Spinal cord (tissue), 10 donors: ENCODE data around the gene SCN10A. TPM values are rescaled to one million over a fixed set of nuclear protein-coding genes. Genes with fewer than 3 reads are reported as not detected.
A peak's percentile ranks its signal among the peaks of the same experiment; 100 is the strongest.

Experiments
- DNase-seq, 6 donors: peaks; one replicate each; pipeline versions ENCODE4 v3.0.0 to v3.0.0-alpha.2; 2013 to 2015; ENCODE audit warnings: low spot score in 6 of 6, low read depth in 4 of 6
- H3K27ac ChIP-seq: one replicate; pipeline ENCODE4 v1.5.1; 2013; ENCODE audit warnings: low read depth, low read length, control low read depth
- H3K27me3 ChIP-seq: one replicate; pipeline ENCODE4 v1.6.1; 2013; ENCODE audit warnings: low read length; ENCODE audit not compliant: control insufficient read depth, insufficient read depth
- H3K36me3 ChIP-seq: one replicate; pipeline ENCODE4 v1.6.1; 2013; ENCODE audit warnings: low read length; ENCODE audit not compliant: control insufficient read depth, insufficient read depth
- H3K4me1 ChIP-seq: one replicate; pipeline ENCODE4 v1.6.1; 2013; ENCODE audit warnings: low read length; ENCODE audit not compliant: control insufficient read depth, insufficient read depth
- H3K4me3 ChIP-seq: one replicate; pipeline ENCODE4 v1.5.1; 2013; ENCODE audit warnings: low read depth, low read length, control low read depth
- H3K9me3 ChIP-seq: one replicate; pipeline ENCODE4 v1.6.1; 2013; ENCODE audit warnings: low read length; ENCODE audit not compliant: control insufficient read depth, insufficient read depth
- WGBS: methylation state at CpG from one replicate; pipeline ENCODE4 v1.1.5; 2013; ENCODE audit warnings: missing lambda C conversion rate; ENCODE audit not compliant: insufficient coverage; 5-methylcytosine and 5-hydroxymethylcytosine counted together
- polyA plus RNA-seq, 2 donors: library from polyadenylated mRNA; unstranded; fragments of 120-200 nt; gene quantifications; one replicate each; pipeline ENCODE4 v1.2.1, GENCODE V29; 2013; ENCODE audit not compliant: insufficient read length in 2 of 2
- total RNA-seq, 2 donors: library from RNA; depleted of rRNA in 1 of 2; stranded (reverse); fragments of 120-200 nt in 1 of 2; fragments of >200 nt in 1 of 2; gene quantifications; one replicate each; pipeline versions ENCODE4 v1.2.3 to v1.2.4, GENCODE V29; 2013 to 2014
- donor health status: healthy.

Gene SCN10A
- total and polyA plus RNA-seq, 4 donors, result 0.03 to 9.2 (median 0.08) TPM

- WGBS, result 17% methylated on average over 1 of the region's 2 CpGs
- no peaks in the 10 kb centered on the region for H3K27me3 ChIP-seq
- H3K27ac ChIP-seq, result no peak overlapping the region
- no peak for DNase-seq
- H3K36me3 ChIP-seq, result no peaks in the 10 kb centered on the region
- no peak overlapping the region for H3K4me3 ChIP-seq
- H3K4me1 ChIP-seq, result no peaks in the 10 kb centered on the region
- H3K9me3 ChIP-seq, result no peaks in the 10 kb centered on the region
These were observed 128.7 kb downstream of the SCN10A start for GRCh38 chr3:38687321-38687720.

DNA sequence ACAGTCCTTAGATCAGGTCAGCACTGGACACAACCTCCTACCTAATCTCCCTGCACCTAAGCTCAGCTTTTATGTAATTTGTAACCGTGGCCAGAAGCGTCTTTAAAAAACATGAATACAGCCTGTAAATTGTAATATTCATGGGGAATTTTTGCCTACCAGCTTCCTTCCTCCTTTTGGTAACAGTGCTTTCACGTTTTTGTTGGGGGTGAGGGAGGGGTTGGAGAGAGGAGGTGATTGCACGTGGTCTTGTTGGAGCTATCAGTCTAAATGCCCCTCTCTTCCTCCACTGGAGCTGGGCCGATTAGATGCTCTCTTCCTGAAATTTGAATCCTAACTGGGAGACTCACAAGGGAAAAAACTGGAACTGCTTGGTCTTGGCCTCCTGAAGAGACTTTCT is 131.5 kb downstream of the SCN10A start:
- 58% methylated on average over 1 of the region's 5 CpGs for WGBS

GRCh38 chr3:38669668-38670067 is 146.3 kb downstream of the SCN10A start:
- H3K9me3 ChIP-seq, result no peaks in the 10 kb centered on the region
- H3K27ac ChIP-seq, result no peak overlapping the region
- WGBS, result no CpG with 5 or more reads among the region's 4 CpGs
- no peak for DNase-seq
- no peaks in the 10 kb centered on the region for H3K4me1 ChIP-seq
- no peaks in the 10 kb centered on the region for H3K27me3 ChIP-seq
- H3K4me3 ChIP-seq, result no peak overlapping the region
- H3K36me3 ChIP-seq, result no peaks in the 10 kb centered on the region

More for the DNA sequence above, 131.5 kb downstream of the SCN10A start:
- no peak for DNase-seq
- H3K9me3 ChIP-seq, result no peaks in the 10 kb centered on the region
- H3K36me3 ChIP-seq, result no peaks in the 10 kb centered on the region
- no peaks in the 10 kb centered on the region for H3K4me1 ChIP-seq
- no peak overlapping the region for H3K4me3 ChIP-seq
- H3K27ac ChIP-seq, result no peak overlapping the region
- H3K27me3 ChIP-seq, result no peaks in the 10 kb centered on the region

DNA sequence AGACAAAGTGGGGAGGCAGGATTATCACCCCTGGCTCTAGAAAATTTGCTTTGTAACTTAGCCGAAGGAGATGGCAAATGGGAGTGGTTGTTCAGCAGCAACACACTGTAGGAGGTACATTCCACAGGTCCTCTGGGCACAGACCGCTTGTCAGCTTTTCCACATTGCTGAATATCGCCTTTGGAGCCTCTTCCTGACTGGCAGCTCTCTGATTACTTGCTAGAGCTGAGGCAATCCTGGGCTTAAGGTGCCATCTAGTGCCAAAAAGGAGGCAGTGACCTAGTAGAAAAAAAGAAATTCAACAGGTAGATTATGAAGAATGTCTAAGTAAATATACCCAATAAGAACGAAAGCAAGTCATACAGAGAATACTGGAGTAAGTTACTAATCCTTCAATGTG is 153.5 kb downstream of the SCN10A start:
- Histone ChIP-seq H3K4me3 (no peak overlapping the region), H3K9me3 (no peaks in the 10 kb centered on the region), H3K27ac (no peak overlapping the region), H3K36me3 (no peaks in the 10 kb centered on the region), H3K27me3 (peaks cover 15% of the 10 kb centered on the region), H3K4me1 (no peaks in the 10 kb centered on the region)
- peak in 2 of 6 donors; percentile 17 to 50 for DNase-seq
- WGBS, result 29% methylated on average over 3 of the region's 4 CpGs

DNA sequence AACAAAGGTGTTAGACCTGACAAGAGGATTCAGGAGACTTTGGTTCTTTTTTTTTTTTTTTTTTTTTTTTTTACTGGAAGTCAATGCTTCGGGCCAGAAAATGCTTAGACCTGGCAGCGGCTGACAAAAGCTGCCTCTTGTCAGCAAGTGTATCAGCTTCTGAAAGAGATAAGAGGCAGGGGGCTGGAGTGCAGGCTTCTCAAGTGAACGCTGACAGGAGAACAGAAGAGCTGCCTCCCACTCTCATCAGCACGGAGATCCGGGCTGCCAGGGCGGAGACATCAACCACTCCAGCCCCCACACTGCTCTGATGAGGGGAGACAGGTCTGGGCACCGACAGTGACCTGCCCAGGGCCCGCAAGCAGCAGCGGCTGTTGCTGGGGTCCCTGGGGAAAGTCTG is 157.2 kb downstream of the SCN10A start:
- Histone ChIP-seq H3K9me3 (no peaks in the 10 kb centered on the region), H3K36me3 (no peaks in the 10 kb centered on the region), H3K4me3 (no peak overlapping the region), H3K27ac (no peak overlapping the region), H3K4me1 (peaks cover 4% of the 10 kb centered on the region), H3K27me3 (peaks cover 18% of the 10 kb centered on the region)
- WGBS, result 25% methylated on average over 8 of the region's 9 CpGs
- peak in 1 of 6 donors; percentile 26 for DNase-seq

- no peaks in the 10 kb centered on the region for H3K36me3 ChIP-seq
- peaks cover 22% of the 10 kb centered on the region for H3K27me3 ChIP-seq
- WGBS, result 65% methylated on average over 5 of the region's 5 CpGs
- DNase-seq, result no peak
- peaks cover 4% of the 10 kb centered on the region for H3K4me1 ChIP-seq
- H3K4me3 ChIP-seq, result no peak overlapping the region
- H3K9me3 ChIP-seq, result no peaks in the 10 kb centered on the region
- no peak overlapping the region for H3K27ac ChIP-seq
These were observed 158.6 kb downstream of the SCN10A start for GRCh38 chr3:38657369-38657768.

GRCh38 chr3:38655708-38656300 is 160.2 kb downstream of the SCN10A start:
- H3K27ac ChIP-seq, result no peak overlapping the region
- H3K27me3 ChIP-seq, result peaks cover 28% of the 10 kb centered on the region
- H3K9me3 ChIP-seq, result no peaks in the 10 kb centered on the region
- H3K4me1 ChIP-seq, result peaks cover 10% of the 10 kb centered on the region
- H3K4me3 ChIP-seq, result no peak overlapping the region
- DNase-seq, result peak in 5 of 6 donors; percentile 19 to 88 (median 40)
- H3K36me3 ChIP-seq, result no peaks in the 10 kb centered on the region
- WGBS, result 43% methylated on average over 1 of the region's 7 CpGs

DNA sequence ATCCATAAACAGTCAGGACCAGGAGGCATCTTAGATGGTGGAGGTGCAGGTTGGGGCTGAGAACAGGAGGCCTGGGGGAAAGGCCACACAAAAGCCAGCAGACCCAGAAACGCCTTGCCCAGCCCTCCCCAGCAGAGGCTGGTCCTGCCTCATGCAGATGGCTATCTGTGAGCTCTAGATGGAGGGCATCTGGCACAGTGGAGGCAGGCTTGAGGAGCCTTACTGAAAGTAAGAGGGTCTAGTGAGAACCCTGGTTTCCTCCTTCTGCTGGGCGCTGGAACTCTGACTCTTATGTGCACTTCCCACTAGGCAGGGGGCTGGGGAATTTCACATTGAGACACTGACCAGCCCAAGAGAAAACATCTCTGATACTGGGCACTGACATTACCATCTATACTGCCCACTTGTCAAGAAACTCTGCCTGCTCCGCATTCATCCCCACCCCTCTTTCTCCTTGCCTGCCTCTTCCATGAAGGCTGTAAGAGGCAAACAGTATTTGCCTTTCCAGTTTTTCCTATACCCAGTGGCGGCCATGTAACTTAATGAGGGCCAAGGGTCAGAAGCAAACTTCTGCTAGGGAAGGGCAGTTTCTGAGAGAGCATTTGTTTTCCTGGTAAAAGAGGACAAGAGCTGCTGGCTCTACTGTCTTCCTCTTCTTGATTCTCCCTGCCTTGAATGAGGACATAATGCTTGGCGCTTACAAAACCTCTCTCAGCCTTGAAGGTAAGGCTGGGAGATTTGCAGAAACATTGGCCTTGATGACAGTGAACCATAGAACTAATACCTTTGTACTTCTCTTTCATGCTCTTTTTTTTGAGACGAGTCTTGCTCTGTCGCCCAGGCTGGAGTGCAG is 162.1 kb downstream of the SCN10A start:
- Histone ChIP-seq H3K27ac (no peak overlapping the region), H3K9me3 (no peaks in the 10 kb centered on the region), H3K4me3 (no peak overlapping the region), H3K36me3 (no peaks in the 10 kb centered on the region), H3K4me1 (peaks cover 18% of the 10 kb centered on the region), H3K27me3 (peaks cover 33% of the 10 kb centered on the region)
- WGBS, result 93% methylated on average over 5 of the region's 7 CpGs
- no peak for DNase-seq

DNA sequence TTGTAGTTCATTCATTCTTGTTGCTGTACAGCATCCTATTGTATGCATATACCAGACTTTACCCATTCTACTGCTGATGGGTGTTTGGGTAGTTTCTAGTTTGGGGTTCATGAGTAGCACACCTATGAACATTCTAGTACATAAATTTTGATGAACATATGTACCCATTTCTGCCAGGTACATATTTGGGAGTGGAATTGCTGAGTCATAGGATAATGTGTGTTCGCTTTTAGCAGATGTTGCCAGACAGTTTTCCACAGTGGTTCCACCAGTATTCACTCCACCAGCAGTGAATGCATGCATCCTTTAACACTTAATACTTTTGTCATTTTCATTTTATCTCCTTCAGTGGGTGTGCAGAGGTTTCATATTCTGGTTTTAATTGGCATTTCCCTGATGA is 163.1 kb downstream of the SCN10A start:
- Histone ChIP-seq H3K4me1 (peaks cover 25% of the 10 kb centered on the region), H3K27me3 (peaks cover 37% of the 10 kb centered on the region), H3K27ac (no peak overlapping the region), H3K4me3 (no peak overlapping the region), H3K36me3 (no peaks in the 10 kb centered on the region), H3K9me3 (no peaks in the 10 kb centered on the region)
- DNase-seq, result no peak
- no CpG with 5 or more reads among the region's 1 CpG for WGBS
